Activated T-cell treated with anti-CD3 and anti-CD28 coated beads, Interleukin-2, amount 50 U/mL, for 72 hours (primary cell): ENCODE measurements around the gene TGFB1. TPM values are rescaled to one million over a fixed set of nuclear protein-coding genes. Genes with fewer than 3 reads are reported as not detected.

ENCODE experiments used
- ATAC-seq, 2 donors: fragments of 150-1000 bp; cut with Tn5 transposase; replicated peaks in 1 of 2; 2 replicates each; pipeline ENCODE4 v1.10.0; 2021; ENCODE audit warnings: moderate library complexity in 2 of 2, mild to moderate bottlenecking in 1 of 2
- DNase-seq, 2 donors: peaks; one replicate each; pipeline ENCODE4 v3.0.0; 2021 to 2022; ENCODE audit warnings: mixed read lengths in 1 of 2
- H3K27ac Mint-ChIP-seq: one replicate; pipeline ENCODE4 v1.8.0; 2022; ENCODE audit warnings: mild to moderate bottlenecking, moderate library complexity, mixed read lengths
- H3K27me3 Mint-ChIP-seq: one replicate; pipeline ENCODE4 v1.8.0; 2022; ENCODE audit warnings: low read depth, mixed read lengths
- H3K36me3 Mint-ChIP-seq, 2 donors: one replicate each; pipeline ENCODE4 v1.8.0; 2022; ENCODE audit warnings: mixed read lengths in 2 of 2, mild to moderate bottlenecking in 1 of 2; ENCODE audit not compliant: insufficient read depth in 2 of 2
- H3K4me1 Mint-ChIP-seq: one replicate; pipeline ENCODE4 v1.8.0; 2022; ENCODE audit warnings: low read depth, mixed read lengths
- H3K4me3 Mint-ChIP-seq, 2 donors: one replicate each; pipeline ENCODE4 v1.8.0; 2022; ENCODE audit warnings: mild to moderate bottlenecking in 2 of 2, mixed read lengths in 2 of 2, moderate library complexity in 2 of 2
- H3K9me3 Mint-ChIP-seq, 2 donors: one replicate each; pipeline ENCODE4 v1.8.0; 2022; ENCODE audit warnings: mixed read lengths in 2 of 2
- total RNA-seq, 2 donors: library from RNA; stranded (reverse); gene quantifications; one replicate each; pipeline ENCODE4 v1.2.3, GENCODE V29; 2022

TGFB1 gene
- total RNA-seq, 2 donors from 2014 or later, result 93.5 to 94.2 TPM

GRCh38 chr19:41321204-41321599, 32.5 kb downstream of the TGFB1 start:
- H3K27ac Mint-ChIP-seq, result peak overlapping the region; percentile 51
- DNase-seq, result no peak
- peaks cover 10 to 21% of the 10 kb centered on the region in 2 donors for H3K36me3 Mint-ChIP-seq
- no peaks in the 10 kb centered on the region for H3K9me3 Mint-ChIP-seq
- H3K4me1 Mint-ChIP-seq, result peaks cover 34% of the 10 kb centered on the region
- H3K27me3 Mint-ChIP-seq, result no peaks in the 10 kb centered on the region
- ATAC-seq, result no peak
- no peak overlapping the region for H3K4me3 Mint-ChIP-seq

- ATAC-seq, result no peak
- H3K4me1 Mint-ChIP-seq, result peaks cover 31% of the 10 kb centered on the region
- H3K27me3 Mint-ChIP-seq, result no peaks in the 10 kb centered on the region
- H3K36me3 Mint-ChIP-seq, result peaks cover 12 to 19% of the 10 kb centered on the region in 2 donors
- no peak overlapping the region for H3K27ac Mint-ChIP-seq
- DNase-seq, result no peak
- H3K9me3 Mint-ChIP-seq, result no peaks in the 10 kb centered on the region
- no peak overlapping the region for H3K4me3 Mint-ChIP-seq
Observed at GRCh38 chr19:41320568-41320967, 33.2 kb downstream of the TGFB1 start.

GRCh38 chr19:41320185-41320518, 33.6 kb downstream of the TGFB1 start:
- Mint-ChIP-seq H3K4me3 (no peak overlapping the region), H3K9me3 (no peaks in the 10 kb centered on the region), H3K4me1 (peaks cover 27% of the 10 kb centered on the region), H3K27me3 (no peaks in the 10 kb centered on the region), H3K27ac (no peak overlapping the region), H3K36me3 (peaks cover 12 to 19% of the 10 kb centered on the region in 2 donors)
- DNase-seq (no peak), ATAC-seq (no peak)

GRCh38 chr19:41319500-41320184, 34.1 kb downstream of the TGFB1 start:
- Mint-ChIP-seq H3K4me1 (peaks cover 22% of the 10 kb centered on the region), H3K27me3 (no peaks in the 10 kb centered on the region), H3K9me3 (no peaks in the 10 kb centered on the region), H3K36me3 (peaks cover 12 to 19% of the 10 kb centered on the region in 2 donors), H3K27ac (no peak overlapping the region), H3K4me3 (no peak overlapping the region)
- ATAC-seq, result peak in 1 of 2 donors; percentile 2
- DNase-seq, result no peak

- no peak overlapping the region for H3K27ac Mint-ChIP-seq
- peaks cover 12 to 19% of the 10 kb centered on the region in 2 donors for H3K36me3 Mint-ChIP-seq
- H3K9me3 Mint-ChIP-seq, result no peaks in the 10 kb centered on the region
- peaks cover 16% of the 10 kb centered on the region for H3K4me1 Mint-ChIP-seq
- ATAC-seq (peak; percentile 3 to 11), DNase-seq (no peak)
- no peak overlapping the region for H3K4me3 Mint-ChIP-seq
- no peaks in the 10 kb centered on the region for H3K27me3 Mint-ChIP-seq
Observed at GRCh38 chr19:41318696-41319499, 34.8 kb downstream of the TGFB1 start.

- Mint-ChIP-seq H3K9me3 (no peaks in the 10 kb centered on the region), H3K27me3 (no peaks in the 10 kb centered on the region), H3K36me3 (peaks cover 15 to 19% of the 10 kb centered on the region in 2 donors), H3K27ac (peak overlapping the region; percentile 79), H3K4me1 (peaks cover 26% of the 10 kb centered on the region), H3K4me3 (no peak overlapping the region)
- ATAC-seq (no peak), DNase-seq (no peak)
Observed at GRCh38 chr19:41316306-41316920, 37.3 kb downstream of the TGFB1 start.

GRCh38 chr19:41311613-41312012, 42.1 kb downstream of the TGFB1 start:
- H3K4me1 Mint-ChIP-seq, result peaks cover 62% of the 10 kb centered on the region
- ATAC-seq (no peak), DNase-seq (no peak)
- H3K27me3 Mint-ChIP-seq, result no peaks in the 10 kb centered on the region
- H3K9me3 Mint-ChIP-seq, result no peaks in the 10 kb centered on the region
- H3K27ac Mint-ChIP-seq, result peak overlapping the region; percentile 3
- H3K4me3 Mint-ChIP-seq, result peak overlapping the region; percentile 29 to 88
- peaks cover 11 to 12% of the 10 kb centered on the region in 2 donors for H3K36me3 Mint-ChIP-seq

- Mint-ChIP-seq H3K9me3 (no peaks in the 10 kb centered on the region), H3K27ac (peak overlapping the region; percentile 98), H3K36me3 (peaks cover 10 to 12% of the 10 kb centered on the region in 2 donors), H3K4me1 (peaks cover 67% of the 10 kb centered on the region), H3K27me3 (no peaks in the 10 kb centered on the region), H3K4me3 (peak overlapping the region; percentile 29 to 88)
- ATAC-seq (no peak), DNase-seq (no peak)
Observed at GRCh38 chr19:41311072-41311471, 42.6 kb downstream of the TGFB1 start.

GRCh38 chr19:41310033-41310831, 43.5 kb downstream of the TGFB1 start, which contains the start of gene CCDC97:
Gene CCDC97, plus strand, starts transcription at chr19:41310172. Its CDS starts 139 bp downstream, at chr19:41310311.
- H3K4me1 Mint-ChIP-seq, result peaks cover 73% of the 10 kb centered on the region
- H3K9me3 Mint-ChIP-seq, result no peaks in the 10 kb centered on the region
- H3K4me3 Mint-ChIP-seq, result peak within 1 kb of the TSS; percentile 88 to 92
- H3K27me3 Mint-ChIP-seq, result no peaks in the 10 kb centered on the region
- ATAC-seq (peak; percentile 74), DNase-seq (peak; percentile 91 to 92)
- H3K27ac Mint-ChIP-seq, result peak within 1 kb of the TSS; percentile 98
- H3K36me3 Mint-ChIP-seq, result peaks cover 9 to 15% of the 10 kb centered on the region in 2 donors

GRCh38 chr19:41309180-41310032, 44.3 kb downstream of the TGFB1 start:
- Mint-ChIP-seq H3K9me3 (no peaks in the 10 kb centered on the region), H3K4me3 (peak overlapping the region; percentile 88 to 92), H3K27me3 (no peaks in the 10 kb centered on the region), H3K27ac (peak overlapping the region; percentile 98), H3K4me1 (peaks cover 81% of the 10 kb centered on the region), H3K36me3 (peaks cover 9 to 19% of the 10 kb centered on the region in 2 donors)
- DNase-seq, result peak in 1 of 2 donors; percentile 31
- ATAC-seq, result peak; percentile 3 to 7

GRCh38 chr19:41308450-41309179, 45.1 kb downstream of the TGFB1 start:
- Mint-ChIP-seq H3K4me3 (peak overlapping the region; percentile 88 to 92), H3K36me3 (peaks cover 11 to 24% of the 10 kb centered on the region in 2 donors), H3K4me1 (peaks cover 88% of the 10 kb centered on the region)

More at GRCh38 chr19:41308450-41309179, 45.1 kb downstream of the TGFB1 start:
- no peaks in the 10 kb centered on the region for H3K9me3 Mint-ChIP-seq
- H3K27ac Mint-ChIP-seq, result peak overlapping the region; percentile 98
- peak; percentile 57 to 59 for ATAC-seq
- peak; percentile 88 to 95 for DNase-seq
- H3K27me3 Mint-ChIP-seq, result no peaks in the 10 kb centered on the region
